PC-3 (cell line): ENCODE measurements around the gene ABCA2.

ENCODE experiments used
- EZH2phosphoT487 ChIP-seq: fragments of 300-600 bp; sonication (generic); IDR thresholded peaks from 2 replicates; pipeline ENCODE4 v1.6.1; 2018; ENCODE audit warnings: mild to moderate bottlenecking, antibody characterized with exemption, low read length, borderline replicate concordance
- TF ChIP-seq, protein P1 (sequence below): fragments of 300-600 bp; sonication (generic); conservative IDR thresholded peaks from 2 replicates; pipeline ENCODE4 v1.5.1; 2017; ENCODE audit warnings: antibody characterized with exemption, low read depth, mild to moderate bottlenecking, low read length

DNA sequence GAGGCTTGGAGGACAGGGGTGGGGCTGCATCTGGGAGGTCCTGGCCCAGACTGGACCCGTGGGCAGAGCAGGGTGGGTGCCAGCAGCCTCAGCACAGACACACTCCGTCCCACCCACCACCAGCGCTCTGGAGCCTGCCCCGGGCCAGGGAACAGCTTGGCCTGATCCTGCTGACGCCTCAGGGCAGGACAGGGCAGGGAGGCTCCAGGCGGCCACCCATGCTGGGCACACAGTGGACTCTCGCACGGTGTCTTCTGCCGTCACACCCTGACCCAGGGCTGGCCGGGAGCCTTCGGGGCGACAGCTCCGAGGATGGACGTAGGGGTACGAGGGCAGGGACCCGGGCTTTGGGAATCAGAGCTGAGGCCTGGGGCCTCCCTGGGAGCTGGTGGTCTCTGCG lies 58.9 kb downstream of the ABCA2 start:
- TF ChIP-seq, protein P1, sequence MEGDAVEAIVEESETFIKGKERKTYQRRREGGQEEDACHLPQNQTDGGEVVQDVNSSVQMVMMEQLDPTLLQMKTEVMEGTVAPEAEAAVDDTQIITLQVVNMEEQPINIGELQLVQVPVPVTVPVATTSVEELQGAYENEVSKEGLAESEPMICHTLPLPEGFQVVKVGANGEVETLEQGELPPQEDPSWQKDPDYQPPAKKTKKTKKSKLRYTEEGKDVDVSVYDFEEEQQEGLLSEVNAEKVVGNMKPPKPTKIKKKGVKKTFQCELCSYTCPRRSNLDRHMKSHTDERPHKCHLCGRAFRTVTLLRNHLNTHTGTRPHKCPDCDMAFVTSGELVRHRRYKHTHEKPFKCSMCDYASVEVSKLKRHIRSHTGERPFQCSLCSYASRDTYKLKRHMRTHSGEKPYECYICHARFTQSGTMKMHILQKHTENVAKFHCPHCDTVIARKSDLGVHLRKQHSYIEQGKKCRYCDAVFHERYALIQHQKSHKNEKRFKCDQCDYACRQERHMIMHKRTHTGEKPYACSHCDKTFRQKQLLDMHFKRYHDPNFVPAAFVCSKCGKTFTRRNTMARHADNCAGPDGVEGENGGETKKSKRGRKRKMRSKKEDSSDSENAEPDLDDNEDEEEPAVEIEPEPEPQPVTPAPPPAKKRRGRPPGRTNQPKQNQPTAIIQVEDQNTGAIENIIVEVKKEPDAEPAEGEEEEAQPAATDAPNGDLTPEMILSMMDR: no peak
- TF ChIP-seq EZH2phosphoT487: no peak
